Measurements from ENCODE around the gene DYNC1I1.

The DYNC1I1 gene

DNA sequence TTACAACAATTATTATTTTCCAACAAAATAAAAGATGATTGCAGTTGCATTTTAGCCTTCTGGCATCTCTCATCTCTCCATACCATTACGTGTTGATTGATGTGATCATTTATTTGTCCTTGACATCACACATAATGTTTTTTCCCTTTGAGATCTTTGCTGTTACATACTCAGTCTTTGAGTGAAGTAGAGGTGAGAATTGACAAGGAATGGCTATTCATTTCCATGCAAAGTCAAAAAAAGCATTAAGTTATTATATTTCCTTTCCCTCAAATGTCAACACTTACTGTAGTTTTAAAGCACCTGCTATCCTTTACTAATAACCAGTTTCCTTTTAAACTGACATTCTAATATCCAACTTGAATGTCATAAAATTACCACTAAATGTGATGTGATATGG is 33.6 kb downstream of the DYNC1I1 start:
- H3K27ac ChIP-seq: no peak overlapping the region
- TF ChIP-seq, protein P1, sequence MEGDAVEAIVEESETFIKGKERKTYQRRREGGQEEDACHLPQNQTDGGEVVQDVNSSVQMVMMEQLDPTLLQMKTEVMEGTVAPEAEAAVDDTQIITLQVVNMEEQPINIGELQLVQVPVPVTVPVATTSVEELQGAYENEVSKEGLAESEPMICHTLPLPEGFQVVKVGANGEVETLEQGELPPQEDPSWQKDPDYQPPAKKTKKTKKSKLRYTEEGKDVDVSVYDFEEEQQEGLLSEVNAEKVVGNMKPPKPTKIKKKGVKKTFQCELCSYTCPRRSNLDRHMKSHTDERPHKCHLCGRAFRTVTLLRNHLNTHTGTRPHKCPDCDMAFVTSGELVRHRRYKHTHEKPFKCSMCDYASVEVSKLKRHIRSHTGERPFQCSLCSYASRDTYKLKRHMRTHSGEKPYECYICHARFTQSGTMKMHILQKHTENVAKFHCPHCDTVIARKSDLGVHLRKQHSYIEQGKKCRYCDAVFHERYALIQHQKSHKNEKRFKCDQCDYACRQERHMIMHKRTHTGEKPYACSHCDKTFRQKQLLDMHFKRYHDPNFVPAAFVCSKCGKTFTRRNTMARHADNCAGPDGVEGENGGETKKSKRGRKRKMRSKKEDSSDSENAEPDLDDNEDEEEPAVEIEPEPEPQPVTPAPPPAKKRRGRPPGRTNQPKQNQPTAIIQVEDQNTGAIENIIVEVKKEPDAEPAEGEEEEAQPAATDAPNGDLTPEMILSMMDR (conservative IDR thresholded peaks at IDR 0.05): no peak

DNA sequence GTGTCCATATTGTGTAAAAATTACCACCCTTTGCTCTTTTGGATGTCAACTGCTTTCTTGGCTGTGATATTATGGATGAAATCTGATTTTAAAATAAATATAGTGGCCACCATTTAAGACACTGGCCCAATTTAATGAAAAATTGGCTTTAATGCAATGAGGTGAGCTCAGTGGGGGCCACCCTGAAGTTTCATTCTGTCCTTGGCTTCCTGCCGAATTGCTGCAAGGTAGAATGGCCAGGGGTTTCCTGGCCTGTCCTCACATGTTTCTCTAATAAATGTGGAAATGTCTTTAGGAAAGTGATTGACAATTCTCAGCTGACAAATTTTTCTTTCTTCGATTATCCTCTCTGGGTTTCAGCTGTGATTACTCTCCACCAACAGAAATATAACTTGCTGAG is 36.0 kb downstream of the DYNC1I1 start:
- TF ChIP-seq, protein P1 (conservative IDR thresholded peaks at IDR 0.05): no peak
- H3K27ac ChIP-seq: no peak overlapping the region

DNA sequence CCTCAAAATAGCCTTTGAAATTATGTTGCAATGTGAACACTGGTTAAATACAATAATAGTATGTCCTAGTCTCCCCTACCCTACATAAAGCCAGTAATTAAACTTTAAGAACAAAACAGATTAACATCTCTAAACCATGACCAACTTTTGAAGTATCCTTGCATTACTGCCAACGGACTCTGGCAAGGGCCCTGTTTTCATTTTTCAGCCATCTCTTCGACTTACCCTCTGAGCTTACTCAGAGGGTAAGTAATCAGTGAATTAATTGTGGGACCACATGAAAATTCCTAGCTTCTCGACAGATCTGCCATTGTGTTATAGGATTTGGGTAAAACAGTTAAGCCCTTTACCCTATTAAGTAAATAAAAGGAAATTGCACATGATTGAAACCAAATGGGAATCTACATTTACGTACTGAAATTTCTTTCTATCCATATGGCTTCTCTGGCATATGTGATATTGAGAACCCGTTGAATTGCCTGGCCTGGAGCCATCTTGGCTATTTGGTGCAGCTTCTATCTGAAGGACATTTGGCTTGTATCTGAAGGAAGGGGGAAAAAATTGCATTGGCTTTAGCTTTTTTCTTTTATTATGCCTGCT is 39.6 kb downstream of the DYNC1I1 start:
- no peak overlapping the region for H3K27ac ChIP-seq
- TF ChIP-seq, protein P1 (conservative IDR thresholded peaks at IDR 0.05): no peak

DNA sequence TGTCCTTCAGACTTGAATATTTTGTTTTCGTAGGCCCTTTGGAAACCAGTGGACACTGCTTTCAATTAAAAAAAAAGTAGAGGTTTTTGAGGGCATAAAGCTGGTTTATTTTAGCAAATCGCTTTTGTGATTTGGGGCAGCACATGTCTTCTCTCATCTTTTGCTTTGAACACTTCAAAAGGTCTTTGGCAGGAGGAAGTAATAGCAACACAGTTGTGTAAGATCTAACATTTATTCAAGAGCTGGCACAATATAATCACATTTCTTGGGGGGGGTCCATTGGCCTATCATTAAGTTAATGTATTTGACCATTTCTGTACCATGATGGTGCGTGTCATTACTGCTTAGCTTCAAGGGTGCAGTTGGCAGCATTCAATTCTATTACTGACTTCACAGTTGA is 42.4 kb downstream of the DYNC1I1 start:
- no peak overlapping the region for H3K27ac ChIP-seq
- TF ChIP-seq, protein P1 (conservative IDR thresholded peaks at IDR 0.05): no peak

DNA sequence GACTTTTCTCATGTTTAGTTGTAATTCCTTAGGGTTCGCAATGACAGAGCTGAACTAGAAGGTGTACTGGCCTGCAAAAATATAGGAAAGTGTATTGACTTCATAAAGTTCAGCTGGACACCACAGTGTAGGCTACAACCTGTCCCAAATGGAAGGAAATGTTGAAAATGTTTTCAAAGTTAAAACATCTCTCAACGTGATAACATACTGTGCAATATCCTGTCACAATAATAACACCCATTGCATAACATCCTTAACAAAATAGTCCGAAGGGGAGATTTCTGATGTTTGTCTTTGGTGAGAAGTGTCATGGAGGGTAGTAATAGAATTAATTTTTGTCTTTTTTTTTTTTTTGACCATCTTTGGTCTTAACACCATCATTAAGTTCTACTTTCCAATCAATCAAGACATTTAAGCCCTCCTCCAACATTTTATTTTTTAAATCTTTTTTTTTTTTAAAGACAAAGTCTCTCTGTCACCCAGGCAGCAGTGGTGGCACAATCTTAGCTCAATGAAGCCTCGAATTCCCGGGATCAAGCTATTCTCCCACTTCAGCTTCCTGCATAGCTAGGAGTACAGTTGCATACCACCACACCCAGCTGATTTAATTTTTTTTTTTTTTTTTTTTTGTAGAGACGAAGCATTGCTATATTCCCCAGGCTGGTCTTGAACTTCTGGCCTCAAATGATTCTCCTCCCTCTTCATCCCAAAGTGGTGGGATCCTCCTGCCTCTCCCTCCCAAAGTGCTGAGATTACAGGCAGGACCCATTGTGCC is 45.7 kb downstream of the DYNC1I1 start:
- TF ChIP-seq, protein P1 (conservative IDR thresholded peaks at IDR 0.05): no peak
- no peak overlapping the region for H3K27ac ChIP-seq

DNA sequence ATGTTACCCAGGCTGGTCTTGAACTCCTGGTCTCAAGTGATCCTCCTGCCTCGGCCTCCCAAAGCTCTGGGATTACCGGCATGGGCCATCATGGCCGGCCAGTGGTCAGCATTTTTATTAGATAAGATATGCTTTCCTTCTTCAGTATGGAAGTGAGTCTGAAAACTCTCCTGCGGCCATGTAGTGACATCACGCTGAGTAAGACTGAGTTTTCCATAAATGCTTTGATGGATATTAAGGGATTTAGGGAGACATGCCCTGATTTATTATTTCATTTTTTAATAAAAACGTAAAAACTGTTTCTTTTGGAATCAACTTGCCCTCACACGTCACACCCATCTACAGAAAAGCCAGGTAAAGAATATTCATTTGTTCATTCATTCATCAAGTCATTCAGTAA is 48.4 kb downstream of the DYNC1I1 start:
- TF ChIP-seq, protein P1 (conservative IDR thresholded peaks at IDR 0.05): no peak

DNA sequence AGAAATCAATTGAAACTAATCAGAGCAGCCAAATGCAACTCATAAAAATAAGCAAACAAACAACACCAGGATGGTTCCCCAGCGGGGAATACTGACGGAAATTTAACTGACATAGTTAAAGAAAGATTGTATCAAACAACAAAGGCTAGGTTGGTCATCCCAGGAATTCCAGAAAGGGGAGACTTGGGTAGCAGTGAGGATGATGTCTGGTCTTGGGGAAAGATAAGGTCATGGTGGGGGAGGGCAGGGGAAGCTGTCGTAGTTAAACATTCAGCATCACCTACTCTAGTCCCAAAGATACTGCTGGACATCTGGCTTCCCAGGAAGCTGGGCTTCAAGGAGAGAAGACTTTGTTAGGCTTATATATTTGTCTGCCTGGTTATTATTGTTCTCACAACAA is 50.4 kb downstream of the DYNC1I1 start:
- no peak overlapping the region for H3K27ac ChIP-seq
- TF ChIP-seq, protein P1 (conservative IDR thresholded peaks at IDR 0.05): no peak

More for the DNA sequence above, 48.4 kb downstream of the DYNC1I1 start:
- H3K27ac ChIP-seq: no peak overlapping the region
